Hindlimb muscle (tissue), 1 donor: ENCODE measurements around the gene FARS2. TPM values are rescaled to one million over a fixed set of nuclear protein-coding genes. Genes with fewer than 3 reads are reported as not detected.

Experiments used
- DNase-seq: peaks from one replicate; pipeline ENCODE4 v3.0.0-alpha.2; 2013
- polyA plus RNA-seq: library from polyadenylated mRNA; unstranded; fragments of 120-200 nt; gene quantifications from one replicate; pipeline ENCODE4 v1.2.1, GENCODE V29; 2013; ENCODE audit not compliant: insufficient read length

Gene FARS2
- polyA plus RNA-seq = 12.0 TPM

DNA sequence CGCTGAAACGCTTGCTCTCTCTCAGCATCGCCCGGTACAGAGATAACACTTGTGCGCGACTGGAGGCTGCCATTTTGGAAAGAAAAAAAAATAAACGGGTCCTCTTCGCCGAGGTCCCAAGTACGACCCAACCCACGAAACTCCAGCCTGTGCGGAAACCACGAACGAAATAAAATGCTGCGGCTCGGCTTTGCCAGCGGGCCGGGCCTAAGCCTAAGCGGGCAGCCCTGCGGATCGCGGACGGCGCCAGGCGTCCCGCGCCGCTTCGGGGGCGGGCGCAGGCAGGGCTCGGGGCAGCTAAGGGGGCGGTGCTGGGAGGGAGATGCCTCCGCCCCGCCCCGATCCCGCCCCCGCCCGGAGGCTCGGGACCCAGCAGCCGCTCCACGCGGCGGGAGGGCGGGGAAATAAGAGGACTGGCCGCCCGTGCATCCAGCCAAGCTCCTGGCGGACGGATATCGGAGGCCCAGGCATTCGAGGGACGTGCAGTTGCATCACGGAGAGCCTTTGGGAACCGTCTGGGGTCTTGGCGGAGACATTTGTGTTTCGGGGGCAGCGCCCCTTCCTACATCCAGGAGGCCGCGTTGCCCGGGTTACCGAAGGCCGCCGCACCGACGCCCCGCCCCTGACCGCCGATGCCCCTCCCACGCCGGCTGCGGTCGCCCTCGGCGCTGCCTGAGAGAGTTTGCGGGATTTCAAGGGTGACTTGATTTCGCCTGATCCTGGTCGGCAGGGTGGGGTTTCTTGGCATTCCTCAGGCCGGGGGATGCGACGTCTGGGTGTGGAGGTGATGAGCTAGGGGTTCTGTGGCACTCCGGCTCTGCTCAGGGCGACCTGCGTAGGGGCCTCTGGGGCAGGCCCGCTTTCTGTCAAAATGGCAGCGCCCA is at the start of gene FARS2, which contains the start of gene LYRM4:
Gene FARS2 (plus strand): TSS at position 853 of the 884 bp plus-strand sequence.
Gene LYRM4 (minus strand): TSS at position 290 of the 884 bp plus-strand sequence. CDS start 217 bp downstream, at position 73.
- DNase-seq = peak; percentile 94

DNA sequence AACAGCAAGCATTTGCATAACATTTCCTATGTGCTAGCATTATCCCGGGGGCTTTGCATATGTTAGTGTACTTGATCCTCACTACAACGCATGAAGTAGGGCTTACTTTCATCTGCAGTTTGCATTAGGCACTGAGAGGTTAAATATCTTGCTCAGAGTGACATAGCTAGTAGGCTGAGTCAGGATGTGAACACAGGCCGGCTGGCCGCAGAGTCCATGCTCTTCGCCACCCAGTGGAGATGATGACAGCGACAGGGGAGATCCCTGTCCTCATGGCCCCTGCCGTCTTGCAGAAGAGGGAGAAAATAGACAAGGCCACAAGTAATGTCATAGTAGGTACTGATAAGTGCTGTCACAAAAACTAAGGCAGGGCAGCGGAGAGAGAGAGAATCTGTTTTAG is 47.5 kb upstream of the FARS2 start:
- DNase-seq = no peak

DNA sequence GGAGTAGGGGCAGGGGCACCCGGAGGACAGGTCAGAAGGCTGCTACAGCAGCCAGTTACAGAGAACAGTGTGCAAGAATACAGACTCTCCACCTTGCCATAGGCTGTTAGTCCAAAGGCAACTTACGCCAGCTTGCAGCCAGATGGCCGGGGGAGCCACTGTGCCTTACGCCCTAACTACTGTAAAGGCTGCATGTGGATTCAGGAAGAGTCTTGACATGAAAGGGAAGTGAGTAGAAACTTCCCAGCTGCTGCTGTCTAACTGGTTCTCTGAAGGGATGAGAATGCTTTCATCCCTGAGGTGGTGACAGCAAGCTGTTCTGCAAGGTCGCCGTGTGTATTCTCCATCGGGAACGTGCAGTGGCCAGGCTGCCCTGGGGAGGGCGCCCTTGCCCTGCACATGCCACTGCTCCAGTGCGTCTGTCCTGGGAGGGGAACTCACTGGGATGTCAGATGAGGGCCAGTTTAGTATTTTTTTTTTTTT is 46.7 kb upstream of the FARS2 start:
- DNase-seq = no peak

DNA sequence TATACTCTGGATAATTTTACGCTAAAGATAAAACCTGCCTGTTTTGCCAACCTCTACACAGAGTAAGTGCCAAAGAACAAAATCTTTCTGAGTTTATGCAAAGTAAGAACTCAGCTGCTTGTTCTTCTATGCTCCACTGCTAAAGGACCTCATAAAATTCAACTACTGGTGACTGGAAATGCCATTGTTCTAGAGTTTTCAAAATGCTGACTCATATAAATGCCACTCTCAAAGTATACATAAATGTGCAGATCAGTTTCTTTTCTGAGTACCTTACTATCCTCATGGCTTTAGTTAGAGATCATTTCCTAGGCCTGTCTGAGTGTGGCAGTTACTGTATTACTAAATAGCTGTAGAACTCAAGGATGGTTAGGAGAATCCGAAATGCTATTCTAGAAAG is 46.2 kb upstream of the FARS2 start:
- no peak for DNase-seq

DNA sequence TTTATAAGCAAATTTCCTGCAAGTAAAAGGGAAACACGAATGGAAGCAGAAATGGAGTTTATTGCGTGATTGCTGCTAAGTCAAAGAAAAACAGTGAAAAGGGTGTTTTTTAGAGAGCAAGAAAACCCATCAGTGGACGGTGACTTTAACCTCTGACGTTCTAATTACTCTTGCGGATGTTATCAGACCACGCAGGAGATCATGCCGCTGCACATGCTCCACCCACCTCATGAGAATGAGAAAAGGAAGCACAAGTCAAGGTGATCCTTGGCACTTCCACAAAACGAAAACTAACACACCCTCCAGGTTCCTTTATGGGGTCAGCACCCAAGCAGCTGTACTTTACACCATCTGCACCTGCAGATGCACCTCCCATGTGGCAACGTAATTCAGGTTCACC is 45.5 kb upstream of the FARS2 start:
- no peak for DNase-seq

DNA sequence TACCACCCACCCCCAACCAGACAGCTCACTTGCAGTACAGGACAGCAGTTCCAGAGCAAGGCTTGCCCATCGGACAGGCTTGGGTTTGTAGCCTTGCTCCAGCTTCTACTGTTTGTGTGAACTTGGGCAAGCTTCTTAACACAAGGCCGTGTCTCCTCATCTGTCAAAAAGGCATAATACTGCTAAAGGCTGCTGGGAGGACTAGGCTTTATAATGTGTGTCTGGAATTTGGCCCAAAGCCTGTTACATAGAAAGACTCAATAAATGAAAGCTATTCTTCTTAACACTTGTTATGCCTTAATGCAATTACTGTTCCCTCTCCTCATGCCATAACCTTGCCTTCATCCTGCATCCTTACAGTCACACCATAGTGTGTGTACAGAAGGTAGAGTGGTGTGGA is 44.0 kb upstream of the FARS2 start:
- no peak for DNase-seq

DNA sequence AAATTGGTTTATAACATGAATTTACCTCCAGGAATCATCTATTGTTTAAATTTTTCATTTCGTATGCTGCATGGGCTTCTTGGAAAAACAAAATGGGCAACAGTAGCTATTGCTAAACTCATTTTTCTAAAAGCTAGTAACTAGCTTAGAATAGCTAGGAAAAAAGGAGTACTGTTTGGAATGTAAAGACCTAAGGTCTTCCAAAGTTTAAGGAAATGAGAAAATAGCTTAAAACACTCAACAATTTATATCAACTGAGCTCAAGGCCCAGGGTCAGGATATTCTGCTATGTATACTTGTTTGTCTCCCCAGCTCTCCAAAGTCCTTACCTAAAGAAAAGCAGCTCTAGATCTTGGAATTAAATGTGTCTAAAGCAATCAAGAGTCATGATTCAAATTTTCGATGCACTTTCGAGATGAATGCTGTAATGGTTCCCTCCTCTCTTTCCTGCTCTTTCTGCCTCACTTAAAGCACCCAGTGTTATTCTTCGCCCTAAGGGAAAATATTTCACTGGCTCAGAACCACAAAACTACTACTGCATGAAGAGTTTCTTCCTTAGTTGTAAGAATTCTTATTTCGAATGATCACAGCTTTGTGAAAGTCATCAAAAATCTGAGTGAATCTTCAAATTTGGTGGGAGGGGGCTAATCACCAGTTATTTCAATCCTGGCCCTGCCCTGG is 42.2 kb upstream of the FARS2 start:
- peak; percentile 55 for DNase-seq

DNA sequence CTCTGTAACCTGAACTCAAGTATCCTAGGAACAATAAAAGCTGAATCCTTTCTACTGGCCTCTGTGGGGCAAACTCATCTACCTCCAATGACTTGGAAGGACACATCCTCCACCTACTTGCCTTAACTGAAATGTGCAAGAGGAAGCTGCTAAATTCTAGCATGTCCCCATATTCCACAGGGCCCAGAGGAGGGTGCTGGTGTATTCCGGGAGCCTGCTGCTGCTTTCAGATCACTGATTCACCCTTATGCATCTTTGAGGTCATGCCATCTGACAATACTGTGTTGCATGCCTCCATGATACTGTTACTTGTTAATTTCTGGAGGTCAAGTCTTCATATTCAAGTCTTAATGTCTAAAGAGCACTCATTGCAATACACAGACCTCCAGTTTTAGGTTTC is 40.9 kb upstream of the FARS2 start:
- DNase-seq = no peak

DNA sequence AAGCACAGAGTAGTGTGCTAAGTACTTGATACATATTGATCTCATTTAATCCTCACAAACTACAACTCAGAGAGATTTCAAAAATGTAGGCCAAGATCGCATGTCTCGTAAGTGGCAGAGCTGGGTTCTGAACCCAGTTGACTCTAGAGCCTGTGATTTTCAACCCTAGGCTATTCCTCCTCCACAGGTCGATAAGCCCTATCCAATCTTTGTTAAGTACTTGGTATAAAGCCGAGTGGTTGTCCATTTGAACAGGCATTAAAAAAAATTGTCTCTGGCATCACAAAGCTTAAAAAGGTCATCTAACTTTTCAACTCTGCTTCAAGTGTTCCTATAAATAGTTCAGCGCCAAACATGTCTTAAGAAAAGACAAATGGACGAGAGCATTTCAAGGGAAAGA is 38.0 kb upstream of the FARS2 start:
- DNase-seq = no peak

DNA sequence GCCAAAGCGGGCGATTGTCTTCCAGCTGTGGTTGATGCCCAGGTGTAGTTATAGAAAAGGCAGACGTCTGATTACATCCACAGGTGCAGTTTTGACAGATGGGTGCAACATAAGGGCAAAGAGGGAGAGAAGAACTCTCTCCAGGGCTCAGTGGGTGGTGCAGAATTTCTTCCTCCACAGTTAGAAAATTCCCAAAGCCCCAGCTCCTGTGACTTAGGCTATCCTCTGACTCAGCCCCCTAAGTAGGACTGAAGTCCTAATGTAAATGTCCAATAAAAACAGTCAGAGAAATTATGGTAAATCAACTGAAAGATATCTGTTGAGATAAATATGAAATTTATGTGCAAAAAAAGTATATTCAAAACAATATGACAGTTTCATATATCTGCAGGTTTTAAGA is 32.0 kb upstream of the FARS2 start:
- DNase-seq = no peak

DNA sequence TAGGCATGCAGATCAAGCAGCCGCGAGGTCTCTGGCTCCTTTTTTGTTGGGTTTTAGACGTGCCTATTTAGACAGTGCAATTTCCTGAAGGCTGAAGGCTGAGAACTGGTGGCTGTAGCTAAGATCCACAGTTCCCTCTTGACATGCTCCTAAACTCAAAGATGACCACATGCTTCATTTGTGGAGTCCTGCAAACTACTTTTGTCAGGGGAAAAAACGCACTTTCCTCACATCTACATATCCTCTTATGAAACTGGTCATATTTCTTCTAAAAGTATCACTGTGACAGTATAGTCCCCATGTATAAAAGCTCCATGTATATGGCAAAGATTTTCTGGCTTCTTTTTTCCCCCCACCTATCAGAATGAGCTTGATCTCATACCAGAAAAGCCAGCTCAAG is 31.2 kb upstream of the FARS2 start:
- no peak for DNase-seq

DNA sequence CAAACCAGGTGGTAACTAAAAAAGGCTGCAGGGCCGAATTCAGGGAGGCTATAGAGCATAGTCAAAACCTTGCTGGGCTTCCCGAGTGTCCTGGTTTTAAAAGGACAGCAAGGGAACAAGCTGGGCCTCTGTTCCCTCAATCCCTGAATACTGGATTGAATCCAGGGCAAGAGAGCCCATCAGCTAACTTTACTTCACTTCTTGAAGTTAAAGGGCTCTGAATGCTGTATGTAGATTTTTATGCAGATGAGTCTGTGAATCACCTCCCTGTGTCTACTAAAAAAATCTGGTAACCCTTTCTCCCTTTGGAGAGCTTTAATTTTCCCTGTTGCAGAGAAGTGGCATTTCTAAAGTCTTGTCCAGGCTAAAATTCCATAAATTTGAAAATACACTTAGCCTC is 30.0 kb upstream of the FARS2 start:
- DNase-seq = no peak

- no peak for DNase-seq
Measured at GRCh38 chr6:5234874-5235273, 26.4 kb upstream of the FARS2 start.

DNA sequence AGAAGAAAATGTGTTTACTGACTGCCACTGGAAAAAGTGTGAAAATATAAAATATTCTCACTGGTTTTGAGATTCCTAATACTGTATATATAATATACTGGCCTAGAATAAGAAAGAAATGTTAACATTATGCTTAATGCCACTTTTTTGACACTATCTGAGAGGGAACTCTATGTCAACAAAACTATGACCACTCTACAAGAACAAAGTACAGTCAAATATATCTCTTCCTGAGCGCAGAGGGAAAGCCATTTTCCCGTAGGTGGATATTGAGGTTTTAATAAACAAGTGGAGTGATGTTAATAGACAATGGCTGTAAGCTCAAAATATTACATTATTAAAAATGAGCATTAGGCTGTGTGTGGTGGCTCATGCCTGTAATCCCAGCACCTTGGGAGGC is 25.5 kb upstream of the FARS2 start:
- no peak for DNase-seq

GRCh38 chr6:5237805-5238204 is 23.5 kb upstream of the FARS2 start:
- no peak for DNase-seq

DNA sequence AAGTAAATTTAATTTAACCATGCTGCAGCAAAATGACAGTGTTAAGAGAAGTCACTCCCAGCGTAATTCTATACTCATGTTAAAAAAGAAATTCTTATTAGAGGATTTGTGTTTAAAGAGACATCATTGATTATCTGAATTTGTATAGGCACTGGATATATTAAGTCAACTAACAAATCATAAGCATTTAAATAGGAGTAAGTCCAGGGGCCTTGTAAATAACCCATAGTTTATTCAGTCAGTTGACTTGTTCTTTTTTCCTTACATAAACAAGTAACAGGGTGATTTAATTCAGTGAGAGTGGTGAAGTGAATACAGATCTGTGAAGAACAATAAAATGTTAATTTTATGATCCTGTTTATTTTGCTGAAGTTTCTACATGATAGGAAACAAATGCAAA is 23.0 kb upstream of the FARS2 start:
- DNase-seq = no peak

- DNase-seq = no peak
Measured at GRCh38 chr6:5241252-5241651, 20.1 kb upstream of the FARS2 start.

DNA sequence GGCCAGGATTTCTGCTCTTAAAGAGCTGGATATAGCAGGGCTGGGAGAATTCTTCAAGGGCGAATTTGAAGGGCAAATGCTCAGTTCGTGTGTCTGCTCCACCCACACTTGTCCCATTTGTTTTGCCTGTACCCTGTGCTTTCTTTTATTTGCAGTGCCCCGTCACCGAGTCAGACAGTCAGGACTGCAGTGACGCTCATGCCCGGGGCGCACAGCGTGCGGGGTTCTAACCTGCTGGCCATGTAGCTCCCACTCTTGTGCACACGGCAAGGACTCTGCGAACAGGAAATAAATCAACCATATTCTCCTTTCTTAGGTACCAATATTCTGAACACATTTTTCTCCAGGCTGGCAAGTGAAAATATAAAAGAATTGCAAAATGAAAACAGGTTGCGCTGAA is 18.2 kb upstream of the FARS2 start:
- DNase-seq = no peak

DNA sequence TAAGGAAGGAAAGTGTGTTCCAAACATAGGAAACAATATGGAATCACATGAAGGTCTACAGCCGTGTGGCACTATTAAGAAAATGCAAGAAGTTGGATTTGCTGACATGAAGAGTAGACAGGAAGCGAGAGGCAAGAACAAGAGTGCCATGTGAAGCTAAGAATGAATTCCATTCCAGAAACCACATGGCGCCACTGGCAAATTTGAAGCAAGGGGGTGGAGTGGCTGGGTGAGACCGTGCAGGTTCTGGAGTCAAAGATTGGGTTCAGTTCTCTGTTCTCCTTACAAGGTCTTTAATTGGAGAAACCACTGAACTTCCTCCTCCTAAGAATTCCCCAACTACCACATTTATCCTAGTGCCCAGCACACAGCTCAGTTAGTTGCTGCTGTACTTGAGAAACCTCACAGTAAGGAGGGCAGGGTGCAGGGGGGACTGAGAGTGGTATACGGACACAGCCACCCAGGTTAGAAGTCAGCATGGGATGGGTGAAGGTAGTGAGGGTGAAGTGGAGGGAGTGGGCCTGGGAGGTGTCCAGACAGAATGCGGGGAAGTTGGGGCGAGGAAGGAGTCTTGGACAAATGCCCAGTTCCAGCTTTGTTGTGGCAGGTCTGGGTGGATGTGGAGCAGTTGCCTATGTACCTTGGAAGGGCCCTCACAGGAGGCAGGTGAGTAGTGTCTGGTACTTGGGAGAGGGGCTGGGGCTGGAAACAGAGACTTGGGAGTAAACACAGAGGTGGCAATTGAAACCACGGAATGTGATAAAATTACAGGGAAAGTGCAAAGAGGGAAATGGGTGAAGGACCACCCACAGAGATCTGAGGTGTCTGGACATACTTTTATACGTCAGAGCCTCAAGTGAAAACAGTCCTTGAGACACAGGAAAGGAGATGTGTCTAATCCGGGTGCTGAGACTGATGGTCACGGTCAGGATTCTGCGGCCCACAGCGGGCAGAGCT is 14.9 kb upstream of the FARS2 start:
- DNase-seq = no peak

- no peak for DNase-seq
Measured at GRCh38 chr6:5247201-5247600, 14.1 kb upstream of the FARS2 start.

DNA sequence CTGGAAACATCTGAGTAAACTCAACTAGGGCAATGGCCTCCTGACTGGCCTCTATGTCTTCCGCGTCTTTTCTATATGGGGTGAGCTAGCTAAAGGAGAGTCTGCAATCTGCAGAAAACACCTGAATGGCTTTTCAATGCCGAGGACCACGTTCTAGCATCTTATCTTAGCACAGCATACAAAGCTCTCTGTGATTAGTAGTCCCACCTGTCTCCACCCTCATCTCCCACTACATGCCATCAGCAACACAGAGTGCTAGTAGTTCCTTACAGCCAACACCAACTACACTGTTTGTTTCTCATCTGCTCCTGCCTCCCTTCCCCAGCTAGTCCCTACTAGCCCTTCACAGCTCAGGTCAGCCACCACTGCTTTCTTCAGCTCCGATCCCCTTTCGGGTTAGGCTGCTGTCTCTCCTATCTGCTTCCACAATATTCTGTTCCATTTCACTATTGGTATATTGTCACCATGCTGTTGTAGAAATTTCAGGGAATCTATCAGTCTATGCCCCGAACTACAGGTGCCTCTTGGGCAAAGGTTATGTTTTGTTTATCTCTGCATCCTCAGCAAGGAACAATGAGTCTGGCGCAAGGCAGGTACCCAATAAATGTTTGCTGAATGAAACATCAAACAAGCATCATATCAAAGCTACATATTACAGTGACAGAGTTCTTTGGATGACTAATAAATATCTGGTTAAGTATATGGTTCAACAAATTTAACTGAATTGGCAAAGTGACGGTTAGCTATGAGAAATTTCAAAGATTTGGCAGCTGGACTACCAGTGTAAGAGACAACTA is 12.8 kb upstream of the FARS2 start:
- DNase-seq = no peak
